BJ (cell line): ENCODE data around the gene SMCO1. TPM values are rescaled to one million over a fixed set of nuclear protein-coding genes. Genes with fewer than 3 reads are reported as not detected.
A peak's percentile ranks its signal among the peaks of the same experiment; 100 is the strongest.

Experiments used
- CTCF ChIA-PET: fragments of 350-600 bp; formaldehyde crosslinking; extraction: SDS; loops from one replicate; lab custom pipeline; 2021; ENCODE audit warnings: antibody characterized with exemption, inconsistent platforms; lab: Yijun Ruan, JAX
- POLR2A ChIA-PET: fragments of 300-600 bp; sonication (Branson Sonifier 250); formaldehyde crosslinking; extraction: SDS; loops from one replicate; lab custom pipeline; 2021; ENCODE audit warnings: antibody characterized with exemption; lab: Charles Lee
- DNase-seq: peaks from one replicate; pipeline ENCODE4 v3.0.0-alpha.2; 2011; ENCODE audit warnings: low read depth
- H3K27me3 ChIP-seq: 2 replicates; pipeline ENCODE4 v1.6.0; 2011; ENCODE audit warnings: low read length; ENCODE audit not compliant: control insufficient read depth, insufficient read depth
- H3K36me3 ChIP-seq: 2 replicates; pipeline ENCODE4 v1.5.1; 2011; ENCODE audit warnings: low read length; ENCODE audit not compliant: control insufficient read depth, insufficient read depth
- H3K4me3 ChIP-seq: 2 replicates; pipeline ENCODE4 v1.5.1; 2011; ENCODE audit warnings: low read depth, mild to moderate bottlenecking, control low read depth, low read length
- polyA plus RNA-seq: library from polyadenylated mRNA; depleted of rRNA; stranded (reverse); fragments of >200 nt; gene quantifications from 2 replicates; pipeline ENCODE4 v1.2.3, GENCODE V29; 2011
- TF ChIP-seq, protein P1 (sequence below): IDR thresholded peaks from 2 replicates; pipeline ENCODE4 v1.5.1; 2011; ENCODE audit warnings: low read depth, mild to moderate bottlenecking, control low read depth, inconsistent platforms, low read length, moderate library complexity; ENCODE audit not compliant: insufficient read depth

Gene SMCO1
- polyA plus RNA-seq, 1 experiment: not detected

- ChIA-PET POLR2A (no interaction called here), CTCF (no interaction called here)
- no peaks in the 10 kb centered on the region for H3K36me3 ChIP-seq
- TF ChIP-seq, protein P1, sequence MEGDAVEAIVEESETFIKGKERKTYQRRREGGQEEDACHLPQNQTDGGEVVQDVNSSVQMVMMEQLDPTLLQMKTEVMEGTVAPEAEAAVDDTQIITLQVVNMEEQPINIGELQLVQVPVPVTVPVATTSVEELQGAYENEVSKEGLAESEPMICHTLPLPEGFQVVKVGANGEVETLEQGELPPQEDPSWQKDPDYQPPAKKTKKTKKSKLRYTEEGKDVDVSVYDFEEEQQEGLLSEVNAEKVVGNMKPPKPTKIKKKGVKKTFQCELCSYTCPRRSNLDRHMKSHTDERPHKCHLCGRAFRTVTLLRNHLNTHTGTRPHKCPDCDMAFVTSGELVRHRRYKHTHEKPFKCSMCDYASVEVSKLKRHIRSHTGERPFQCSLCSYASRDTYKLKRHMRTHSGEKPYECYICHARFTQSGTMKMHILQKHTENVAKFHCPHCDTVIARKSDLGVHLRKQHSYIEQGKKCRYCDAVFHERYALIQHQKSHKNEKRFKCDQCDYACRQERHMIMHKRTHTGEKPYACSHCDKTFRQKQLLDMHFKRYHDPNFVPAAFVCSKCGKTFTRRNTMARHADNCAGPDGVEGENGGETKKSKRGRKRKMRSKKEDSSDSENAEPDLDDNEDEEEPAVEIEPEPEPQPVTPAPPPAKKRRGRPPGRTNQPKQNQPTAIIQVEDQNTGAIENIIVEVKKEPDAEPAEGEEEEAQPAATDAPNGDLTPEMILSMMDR: no peak
- H3K27me3 ChIP-seq: no peaks in the 10 kb centered on the region; the same call in 1 of the 2 replicates
- no peak for DNase-seq
- H3K4me3 ChIP-seq: no peak overlapping the region
Observed at GRCh38 chr3:196533260-196533681, 18.1 kb upstream of the SMCO1 start.

DNA sequence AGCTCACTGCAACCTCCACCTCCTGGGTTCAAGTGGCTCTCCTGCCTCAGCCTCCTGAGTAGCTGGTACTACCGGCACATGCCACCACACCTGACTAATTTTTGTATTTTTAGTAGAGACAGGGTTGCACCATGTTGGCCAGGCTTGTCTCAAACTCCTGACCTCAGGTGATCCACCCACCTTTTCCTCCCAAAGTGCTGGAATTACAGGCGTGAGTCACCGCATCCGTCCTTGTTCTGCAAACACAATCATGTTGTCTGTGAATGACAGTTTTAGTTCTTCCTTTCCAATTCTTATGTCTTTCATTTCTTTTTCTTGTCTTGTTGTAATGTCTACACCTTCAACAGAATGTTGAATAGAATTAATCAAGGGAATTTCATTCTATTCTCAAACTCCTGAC, 16.3 kb upstream of the SMCO1 start:
- POLR2A ChIA-PET: no interaction called here
- TF ChIP-seq, protein P1: no peak
- no peaks in the 10 kb centered on the region for H3K36me3 ChIP-seq
- CTCF ChIA-PET: interaction anchor here (1.2 kb wide), 1 partner anchor 9 kb away, joined by 3 read pairs; no protein-coding TSS in a partner anchor
- H3K27me3 ChIP-seq: no peaks in the 10 kb centered on the region; the same call in 1 of the 2 replicates
- DNase-seq: no peak
- H3K4me3 ChIP-seq: no peak overlapping the region

- CTCF ChIA-PET: interaction anchor here (0.5 to 3.2 kb wide), 21 partner anchors 9 to 774 kb away, joined by 3 to 19 read pairs (median 4); partner anchors contain the start of gene FBXO45
- POLR2A ChIA-PET: no interaction called here
- H3K27me3 ChIP-seq: no peaks in the 10 kb centered on the region; the same call in 1 of the 2 replicates
- TF ChIP-seq, protein P1: peak; percentile 51
- no peaks in the 10 kb centered on the region for H3K36me3 ChIP-seq
- peak overlapping the region; percentile 49 for H3K4me3 ChIP-seq
- no peak for DNase-seq
Observed at GRCh38 chr3:196528639-196529233, 13.6 kb upstream of the SMCO1 start.

DNA sequence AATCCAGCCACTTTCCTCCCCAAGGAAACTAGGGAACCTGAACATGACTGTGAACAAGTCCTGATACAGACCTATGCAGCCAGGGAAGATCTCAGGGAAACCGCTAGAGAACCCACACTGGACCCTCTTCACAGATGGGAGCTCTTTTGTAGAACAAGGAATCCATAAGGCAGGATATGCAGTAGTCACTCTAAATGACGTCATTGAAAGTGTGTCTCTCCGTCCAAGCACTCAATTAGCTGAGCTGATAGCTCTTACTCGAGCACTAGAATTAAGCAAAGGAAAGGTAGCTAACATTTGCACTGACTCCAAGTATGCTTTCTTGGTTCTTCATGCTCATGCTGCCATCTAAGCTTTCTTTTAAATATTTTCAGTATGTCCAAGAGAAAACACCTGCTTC, 10.0 kb upstream of the SMCO1 start:
- Histone ChIP-seq H3K36me3 (no peaks in the 10 kb centered on the region), H3K27me3 (no peaks in the 10 kb centered on the region; the same call in 1 of the 2 replicates), H3K4me3 (no peak overlapping the region)
- TF ChIP-seq, protein P1: no peak
- POLR2A ChIA-PET: no interaction called here
- no peak for DNase-seq
- CTCF ChIA-PET: interaction anchor here (0.6 to 5.9 kb wide), 3 partner anchors 30 to 455 kb away, joined by 3 to 42 read pairs (median 4); no protein-coding TSS in a partner anchor

GRCh38 chr3:196524527-196524926, 9.4 kb upstream of the SMCO1 start:
- Histone ChIP-seq H3K27me3 (no peaks in the 10 kb centered on the region; the same call in 1 of the 2 replicates), H3K4me3 (no peak overlapping the region), H3K36me3 (no peaks in the 10 kb centered on the region)
- ChIA-PET CTCF (interaction anchor here (0.9 to 5.9 kb wide), 4 partner anchors 12 to 271 kb away, joined by 4 to 42 read pairs (median 4); no protein-coding TSS in a partner anchor), POLR2A (no interaction called here)
- TF ChIP-seq, protein P1: no peak
- no peak for DNase-seq
